Neural progenitor cell (in vitro differentiated cells): ENCODE measurements around the gene SLC30A3. TPM values are rescaled to one million over a fixed set of nuclear protein-coding genes. Genes with fewer than 3 reads are reported as not detected.

Experiments used
- DNase-seq: peaks from one replicate; pipeline ENCODE4 v3.0.0-alpha.2; 2016; ENCODE audit warnings: low spot score
- H2AFZ ChIP-seq: fragments of 200-600 bp; sonication (generic); replicated peaks from 2 replicates; pipeline ENCODE4 v1.6.1; 2016; ENCODE audit warnings: antibody characterized with exemption
- H3F3A ChIP-seq: fragments of 200-600 bp; sonication (generic); 2 replicates; pipeline ENCODE4 v1.6.1; 2016; ENCODE audit warnings: antibody characterized with exemption, low read depth
- H3K27ac ChIP-seq: fragments of 200-600 bp; sonication (generic); 2 replicates; pipeline ENCODE4 v1.5.1; 2016; ENCODE audit warnings: mild to moderate bottlenecking
- H3K27me3 ChIP-seq: fragments of 200-600 bp; sonication (generic); 2 replicates; pipeline ENCODE4 v1.6.1; 2016; ENCODE audit warnings: mild to moderate bottlenecking, moderate library complexity
- H3K36me3 ChIP-seq: fragments of 200-600 bp; sonication (generic); 2 replicates; pipeline ENCODE4 v1.5.1; 2016
- H3K4me1 ChIP-seq: fragments of 200-600 bp; sonication (generic); 2 replicates; pipeline ENCODE4 v1.6.1; 2016; ENCODE audit warnings: mixed run types
- H3K4me2 ChIP-seq: fragments of 200-600 bp; sonication (generic); 2 replicates; pipeline ENCODE4 v1.6.1; 2016
- H3K4me3 ChIP-seq: fragments of 200-600 bp; sonication (generic); 2 replicates; pipeline ENCODE4 v1.5.1; 2016
- H3K79me2 ChIP-seq: fragments of 200-600 bp; sonication (generic); 2 replicates; pipeline ENCODE4 v1.6.1; 2016; ENCODE audit warnings: low read depth
- H3K9ac ChIP-seq: fragments of 200-600 bp; sonication (generic); 2 replicates; pipeline ENCODE4 v1.6.1; 2016
- H3K9me3 ChIP-seq: fragments of 200-600 bp; sonication (generic); 2 replicates; pipeline ENCODE4 v1.5.1; 2016; ENCODE audit warnings: low read depth
- H4K20me1 ChIP-seq: fragments of 200-600 bp; sonication (generic); 2 replicates; pipeline ENCODE4 v1.6.1; 2016; ENCODE audit warnings: low read depth
- H3K27ac Mint-ChIP-seq: 3 replicates; pipeline ENCODE4 v1.8.0; 2021; ENCODE audit warnings: mixed read lengths
- H3K27me3 Mint-ChIP-seq: 2 replicates; pipeline ENCODE4 v1.8.0; 2022; ENCODE audit warnings: low read depth, mild to moderate bottlenecking, inconsistent platforms, moderate library complexity, mixed read lengths; ENCODE audit not compliant: insufficient read depth
- H3K36me3 Mint-ChIP-seq: 3 replicates; pipeline ENCODE4 v1.8.0; 2021; ENCODE audit warnings: mixed read lengths
- H3K4me1 Mint-ChIP-seq: 3 replicates; pipeline ENCODE4 v1.8.0; 2021; ENCODE audit warnings: mixed read lengths
- H3K4me3 Mint-ChIP-seq: 3 replicates; pipeline ENCODE4 v1.8.0; 2021; ENCODE audit warnings: mild to moderate bottlenecking, moderate library complexity, mixed read lengths
- H3K9me3 Mint-ChIP-seq: 3 replicates; pipeline ENCODE4 v1.8.0; 2020; ENCODE audit warnings: mixed read lengths
- CTCF ChIP-seq: fragments of 200-600 bp; sonication (generic); IDR thresholded peaks from 2 replicates; pipeline ENCODE4 v1.5.1; 2017; ENCODE audit warnings: antibody characterized with exemption, mild to moderate bottlenecking
- EZH2 ChIP-seq: fragments of 200-600 bp; sonication (generic); IDR thresholded peaks from 2 replicates; pipeline ENCODE4 v1.6.1; 2017; ENCODE audit warnings: antibody characterized with exemption, mild to moderate bottlenecking, moderate library complexity
- EZH2phosphoT487 ChIP-seq: fragments of 200-600 bp; sonication (generic); IDR thresholded peaks from 2 replicates; pipeline ENCODE4 v1.6.1; 2017; ENCODE audit warnings: antibody characterized with exemption
- total RNA-seq: library from RNA; depleted of rRNA; stranded (reverse); fragments of >200 nt; gene quantifications from 2 replicates; pipeline ENCODE4 v1.2.3, GENCODE V29; 2015; ENCODE audit warnings: low replicate concordance

The SLC30A3 gene
- total RNA-seq, 1 donor from 2014 or later, result 0.56 TPM

GRCh38 chr2:27298391-27299080 is 35.7 kb upstream of the SLC30A3 start:
- Histone ChIP-seq H3K36me3 (no peaks in the 10 kb centered on the region), H4K20me1 (no peaks in the 10 kb centered on the region), H3K79me2 (no peaks in the 10 kb centered on the region), H3K4me1 (no peaks in the 10 kb centered on the region), H3F3A (no peaks in the 10 kb centered on the region), H3K4me2 (no peak overlapping the region), H3K9me3 (no peaks in the 10 kb centered on the region), H3K27ac (no peak overlapping the region), H3K4me3 (no peak overlapping the region), H2AFZ (no peak overlapping the region), H3K27me3 (no peaks in the 10 kb centered on the region), H3K9ac (no peak overlapping the region)
- no peaks in the 10 kb centered on the region for H3K36me3 Mint-ChIP-seq
- H3K4me3 Mint-ChIP-seq, result no peak overlapping the region
- DNase-seq, result no peak
- peaks cover 6% of the 10 kb centered on the region for H3K27me3 Mint-ChIP-seq
- no peak overlapping the region for H3K27ac Mint-ChIP-seq
- no peaks in the 10 kb centered on the region for H3K4me1 Mint-ChIP-seq
- H3K9me3 Mint-ChIP-seq, result no peaks in the 10 kb centered on the region
- no peak for TF ChIP-seq CTCF
- no peak for TF ChIP-seq EZH2
- TF ChIP-seq EZH2phosphoT487, result no peak

GRCh38 chr2:27297195-27297594 is 34.3 kb upstream of the SLC30A3 start:
- Histone ChIP-seq H3K4me3 (no peak overlapping the region), H3K9ac (no peak overlapping the region), H3F3A (no peaks in the 10 kb centered on the region), H3K79me2 (no peaks in the 10 kb centered on the region), H3K4me1 (no peaks in the 10 kb centered on the region), H3K27ac (no peak overlapping the region), H3K4me2 (no peak overlapping the region), H3K27me3 (no peaks in the 10 kb centered on the region), H2AFZ (no peak overlapping the region), H3K9me3 (no peaks in the 10 kb centered on the region), H3K36me3 (no peaks in the 10 kb centered on the region), H4K20me1 (no peaks in the 10 kb centered on the region)
- TF ChIP-seq CTCF, result no peak
- TF ChIP-seq EZH2, result no peak
- Mint-ChIP-seq H3K27me3 (peaks cover 8% of the 10 kb centered on the region), H3K4me1 (no peaks in the 10 kb centered on the region), H3K4me3 (no peak overlapping the region), H3K9me3 (no peaks in the 10 kb centered on the region), H3K36me3 (no peaks in the 10 kb centered on the region), H3K27ac (no peak overlapping the region)
- DNase-seq, result no peak

GRCh38 chr2:27296481-27296880 is 33.6 kb upstream of the SLC30A3 start:
- no peak overlapping the region for H3K27ac Mint-ChIP-seq
- Histone ChIP-seq H3K79me2 (no peaks in the 10 kb centered on the region), H3K4me2 (no peak overlapping the region), H3K9me3 (no peaks in the 10 kb centered on the region), H4K20me1 (no peaks in the 10 kb centered on the region), H2AFZ (no peak overlapping the region), H3K36me3 (no peaks in the 10 kb centered on the region), H3K27ac (no peak overlapping the region), H3K4me1 (no peaks in the 10 kb centered on the region), H3K4me3 (no peak overlapping the region), H3F3A (no peaks in the 10 kb centered on the region), H3K9ac (no peak overlapping the region), H3K27me3 (peaks cover 4% of the 10 kb centered on the region)
- H3K36me3 Mint-ChIP-seq, result no peaks in the 10 kb centered on the region
- peaks cover 11% of the 10 kb centered on the region for H3K27me3 Mint-ChIP-seq
- TF ChIP-seq CTCF (no peak), EZH2 (no peak), EZH2phosphoT487 (no peak)
- no peak overlapping the region for H3K4me3 Mint-ChIP-seq
- DNase-seq, result no peak
- H3K4me1 Mint-ChIP-seq, result no peaks in the 10 kb centered on the region
- H3K9me3 Mint-ChIP-seq, result no peaks in the 10 kb centered on the region
